GM12878 (cell line): ENCODE results near the gene MRM3. TPM values are rescaled to one million over a fixed set of nuclear protein-coding genes. Genes with fewer than 3 reads are reported as not detected.

ENCODE experiments used
- CEBPB ChIP-seq, 2 experiments: fragments of 150-350 bp in 1 of 2; IDR thresholded peaks; 2 replicates each; pipeline ENCODE4 v1.6.1; 2012 to 2014; ENCODE audit warnings: low read depth in 2 of 2, low read length in 2 of 2, borderline replicate concordance in 1 of 2, inconsistent platforms in 1 of 2
- CTCF ChIP-seq, 3 experiments: IDR thresholded peaks in 2 of 3; conservative IDR thresholded peaks in 1 of 3; 2 replicates each; pipeline ENCODE4 v1.5.1; 2011; ENCODE audit warnings: low read depth in 3 of 3, low read length in 3 of 3, mild to moderate bottlenecking in 3 of 3, control low read depth in 2 of 3, moderate library complexity in 2 of 3, inconsistent platforms in 1 of 3, mixed read lengths in 1 of 3; ENCODE audit not compliant: control insufficient read depth in 2 of 3, insufficient read depth in 1 of 3; ENCODE audit errors: extremely low read depth in 1 of 3
- E2F4 ChIP-seq: IDR thresholded peaks from 2 replicates; pipeline ENCODE4 v1.6.1; 2012; ENCODE audit warnings: low read depth, low read length, improper control_type of control experiment
- E4F1 ChIP-seq: fragments of 450-650 bp; IDR thresholded peaks from 2 replicates; pipeline ENCODE4 v1.6.1; 2018; ENCODE audit warnings: borderline replicate concordance, mild to moderate bottlenecking; ENCODE audit not compliant: partially characterized antibody
- ETV6 ChIP-seq, 2 experiments: fragments of 450-650 bp in 1 of 2; IDR thresholded peaks in 1 of 2; conservative IDR thresholded peaks in 1 of 2; 2 replicates each; pipeline ENCODE4 v1.6.1; 2014; ENCODE audit warnings: antibody characterized with exemption in 1 of 2, borderline replicate concordance in 1 of 2, low read depth in 1 of 2, mild to moderate bottlenecking in 1 of 2, moderate library complexity in 1 of 2
- HCFC1 ChIP-seq: fragments of 150-350 bp; IDR thresholded peaks from 2 replicates; pipeline ENCODE4 v1.6.1; 2014; ENCODE audit warnings: low read length
- HDAC6 ChIP-seq: fragments of 200-600 bp; sonication (generic); IDR thresholded peaks from one replicate; pipeline ENCODE4 v1.8.0; 2017; ENCODE audit warnings: antibody characterized with exemption; ENCODE audit not compliant: unreplicated experiment
- RUNX3 ChIP-seq: IDR thresholded peaks from 2 replicates; pipeline ENCODE4 v1.6.1; 2012; ENCODE audit warnings: low read length, inconsistent platforms
- TAF1 ChIP-seq: IDR thresholded peaks from 2 replicates; pipeline ENCODE4 v1.6.1; 2011; ENCODE audit warnings: mild to moderate bottlenecking, low read depth, low read length, borderline replicate concordance
- polyA plus RNA-seq, 11 experiments: library from polyadenylated mRNA; depleted of rRNA in 4 of 11; unstranded in 6 of 11; stranded (reverse) in 5 of 11; fragments of >200 nt; fragmentation: Nextera tagmentation in 4 of 11; fragmentation: Illumina TruSeq in 1 of 11; extraction: Ambion mirVana in 4 of 11; extraction: Trizol in 1 of 11; gene quantifications; 1 replicate in 1 of 11; 2 replicates in 10 of 11; pipeline versions ENCODE4 v1.2.1 to v1.2.3, GENCODE V29; 2011 to 2016; ENCODE audit warnings: inconsistent platforms in 2 of 11, missing spikeins in 2 of 11, low read depth in 1 of 11
- total RNA-seq, 4 experiments: library from RNA; depleted of rRNA in 3 of 4; stranded (reverse); fragments of >200 nt in 3 of 4; fragmentation: Illumina TruSeq in 1 of 4; extraction: Trizol in 1 of 4; gene quantifications; 2 replicates each; pipeline versions ENCODE4 v1.2.1 to v1.2.3, GENCODE V29; 2013 to 2021
- TF ChIP-seq, protein P1 (sequence below): fragments of 450-650 bp; IDR thresholded peaks from 2 replicates; pipeline ENCODE4 v1.6.1; 2017; ENCODE audit warnings: borderline replicate concordance

Gene MRM3
- total and polyA plus RNA-seq, 10 of the 15 experiments (the other 5 are each of a cell fraction or from before 2014, with no cell fraction given): 2.3 to 48.9 (median 26.6) TPM

DNA sequence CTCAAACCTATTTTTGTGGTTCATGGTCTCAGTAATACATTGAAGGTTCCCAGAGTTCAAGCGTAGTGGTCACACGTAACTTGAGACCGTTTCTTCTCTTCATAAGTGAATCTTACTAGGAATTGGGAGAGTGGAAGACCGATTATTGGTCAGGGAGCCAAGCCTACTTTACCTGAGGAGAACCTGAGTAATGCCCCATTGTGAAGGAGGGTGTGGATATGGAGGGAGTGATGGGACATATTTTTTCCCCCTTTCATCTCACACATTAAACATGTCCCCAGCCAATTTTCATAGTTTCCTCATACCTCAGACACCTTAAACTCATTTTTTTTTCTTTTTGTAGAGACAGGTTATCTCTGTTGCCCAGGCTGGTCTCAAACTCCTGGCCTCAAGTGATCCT, 39.0 kb upstream of the MRM3 start (continued):
- TF ChIP-seq CEBPB (IDR thresholded peaks at IDR 0.05; ENCODE audit: borderline replicate concordance in 1 of 2, low read depth in 2 of 2, low read length in 2 of 2): no peak
- no peak for TF ChIP-seq HDAC6
- no peak for TF ChIP-seq E2F4
- TF ChIP-seq E4F1: no peak
- TF ChIP-seq TAF1: no peak
- TF ChIP-seq ETV6 (conservative IDR thresholded peaks at IDR 0.05 in 1 of 2, IDR thresholded peaks at IDR 0.05 in 1 of 2; ENCODE audit: borderline replicate concordance in 1 of 2, low read depth in 1 of 2): no peak
- TF ChIP-seq RUNX3: no peak
- TF ChIP-seq HCFC1: no peak
- no peak for TF ChIP-seq CTCF (IDR thresholded peaks at IDR 0.05 in 2 of 3, conservative IDR thresholded peaks at IDR 0.05 in 1 of 3; ENCODE audit: control insufficient read depth in 2 of 3, extremely low read depth in 1 of 3, insufficient read depth in 1 of 3, low read depth in 3 of 3, low read length in 3 of 3)
- TF ChIP-seq, protein P1, sequence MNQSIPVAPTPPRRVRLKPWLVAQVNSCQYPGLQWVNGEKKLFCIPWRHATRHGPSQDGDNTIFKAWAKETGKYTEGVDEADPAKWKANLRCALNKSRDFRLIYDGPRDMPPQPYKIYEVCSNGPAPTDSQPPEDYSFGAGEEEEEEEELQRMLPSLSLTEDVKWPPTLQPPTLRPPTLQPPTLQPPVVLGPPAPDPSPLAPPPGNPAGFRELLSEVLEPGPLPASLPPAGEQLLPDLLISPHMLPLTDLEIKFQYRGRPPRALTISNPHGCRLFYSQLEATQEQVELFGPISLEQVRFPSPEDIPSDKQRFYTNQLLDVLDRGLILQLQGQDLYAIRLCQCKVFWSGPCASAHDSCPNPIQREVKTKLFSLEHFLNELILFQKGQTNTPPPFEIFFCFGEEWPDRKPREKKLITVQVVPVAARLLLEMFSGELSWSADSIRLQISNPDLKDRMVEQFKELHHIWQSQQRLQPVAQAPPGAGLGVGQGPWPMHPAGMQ: no peak
